Thoracic aorta (tissue), 2 donors: Measurements from ENCODE around the gene ZSCAN10. TPM values are rescaled to one million over a fixed set of nuclear protein-coding genes. Genes with fewer than 3 reads are reported as not detected.
"Not testable (repeated sequence)": the region's sequence is repeated elsewhere in the genome, so short reads cannot be mapped to it uniquely, and the experiment has no call there.

Experiments
- ATAC-seq: fragments of 150-250 bp; one replicate; pipeline ENCODE4 v1.8.0; 2017; ENCODE audit warnings: low read depth; ENCODE audit not compliant: insufficient number of reproducible peaks, low FRiP score
- DNase-seq: peaks from one replicate; pipeline ENCODE4 v3.0.0-alpha.2; 2020; ENCODE audit warnings: low spot score
- H3K27ac ChIP-seq, 2 donors: fragments of 200-600 bp; sonication (generic); 1 replicate in 1 of 2; 2 replicates in 1 of 2; pipeline ENCODE4 v1.5.1; 2016; ENCODE audit warnings: mild to moderate bottlenecking in 2 of 2, moderate library complexity in 2 of 2
- H3K27me3 ChIP-seq: fragments of 200-600 bp; sonication (generic); replicated peaks from 2 replicates; pipeline ENCODE4 v1.6.0; 2016; ENCODE audit warnings: mild to moderate bottlenecking; ENCODE audit not compliant: insufficient read depth
- H3K36me3 ChIP-seq: fragments of 200-600 bp; sonication (generic); one replicate; pipeline ENCODE4 v1.5.1; 2016
- H3K4me1 ChIP-seq, 2 donors: fragments of 200-600 bp; sonication (generic); 1 replicate in 1 of 2; 2 replicates in 1 of 2; pipeline versions ENCODE4 v1.5.1 to v1.6.0; 2016; ENCODE audit warnings: low read depth in 2 of 2, mild to moderate bottlenecking in 1 of 2; ENCODE audit not compliant: control insufficient read depth in 1 of 2
- H3K4me3 ChIP-seq: fragments of 200-600 bp; sonication (generic); 2 replicates; pipeline ENCODE4 v1.5.1; 2016; ENCODE audit warnings: mild to moderate bottlenecking
- H3K9me3 ChIP-seq: fragments of 200-600 bp; sonication (generic); 2 replicates; pipeline ENCODE4 v1.5.1; 2016
- CTCF ChIP-seq: fragments of 200-600 bp; sonication (generic); IDR thresholded peaks from one replicate; pipeline ENCODE4 v1.5.1; 2019; ENCODE audit warnings: antibody characterized with exemption
- total RNA-seq, 2 donors: library from RNA; depleted of rRNA; stranded (reverse); fragments of >200 nt; gene quantifications; one replicate each; pipeline versions ENCODE4 v1.1.0 to v1.2.3, GENCODE V29; 2016

Gene ZSCAN10
- total RNA-seq, 2 donors from 2014 or later: not detected

GRCh38 chr16:3075523-3075915, 23.6 kb downstream of the ZSCAN10 start:
- no peak for DNase-seq
- no peaks in the 10 kb centered on the region for H3K4me1 ChIP-seq
- no peak overlapping the region for H3K27ac ChIP-seq
- no peaks in the 10 kb centered on the region for H3K9me3 ChIP-seq
- H3K4me3 ChIP-seq: no peak overlapping the region
- no peaks in the 10 kb centered on the region for H3K36me3 ChIP-seq
- no peak for ATAC-seq
- TF ChIP-seq CTCF: no peak
- H3K27me3 ChIP-seq: no peaks in the 10 kb centered on the region

GRCh38 chr16:3074860-3075522, 24.1 kb downstream of the ZSCAN10 start:
- Histone ChIP-seq H3K27me3 (no peaks in the 10 kb centered on the region), H3K27ac (no peak overlapping the region), H3K4me3 (no peak overlapping the region), H3K9me3 (no peaks in the 10 kb centered on the region), H3K36me3 (no peaks in the 10 kb centered on the region), H3K4me1 (no peaks in the 10 kb centered on the region)
- DNase-seq (no peak), ATAC-seq (no peak)
- TF ChIP-seq CTCF: no peak

GRCh38 chr16:3073448-3073847, 25.6 kb downstream of the ZSCAN10 start:
- Histone ChIP-seq H3K9me3 (no peaks in the 10 kb centered on the region), H3K27ac (no peak overlapping the region), H3K27me3 (no peaks in the 10 kb centered on the region), H3K4me1 (no peaks in the 10 kb centered on the region), H3K36me3 (no peaks in the 10 kb centered on the region), H3K4me3 (no peak overlapping the region)
- DNase-seq (no peak), ATAC-seq (no peak)
- TF ChIP-seq CTCF: no peak

- H3K9me3 ChIP-seq, H3K36me3 ChIP-seq, H3K4me1 ChIP-seq, H3K27me3 ChIP-seq, H3K27ac ChIP-seq, ATAC-seq, DNase-seq, H3K4me3 ChIP-seq: not testable (repeated sequence)
These were observed 26.4 kb downstream of the ZSCAN10 start for GRCh38 chr16:3072576-3073263.

GRCh38 chr16:3072148-3072547, 26.9 kb downstream of the ZSCAN10 start:
- not testable (repeated sequence) for H3K27me3 ChIP-seq, H3K4me1 ChIP-seq, ATAC-seq, H3K27ac ChIP-seq, H3K36me3 ChIP-seq, H3K4me3 ChIP-seq, DNase-seq, H3K9me3 ChIP-seq

GRCh38 chr16:3071655-3072054, 27.4 kb downstream of the ZSCAN10 start:
- DNase-seq: no peak
- peaks cover 0 to 1% of the 10 kb centered on the region in 2 donors for H3K4me1 ChIP-seq
- H3K36me3 ChIP-seq: no peaks in the 10 kb centered on the region
- no peak overlapping the region for H3K4me3 ChIP-seq
- ATAC-seq: no peak
- H3K27ac ChIP-seq: no peak overlapping the region
- no peaks in the 10 kb centered on the region for H3K9me3 ChIP-seq
- H3K27me3 ChIP-seq: no peaks in the 10 kb centered on the region
- no peak for TF ChIP-seq CTCF
